GM12878 (cell line): ENCODE results near the gene SLC44A3.

Experiments
- EP300 ChIP-seq, 2 experiments: fragments of 150-350 bp in 1 of 2; IDR thresholded peaks; 2 replicates each; pipeline ENCODE4 v1.6.1; 2011 to 2012; ENCODE audit warnings: low read depth in 2 of 2, low read length in 2 of 2, borderline replicate concordance in 1 of 2, improper control_type of control experiment in 1 of 2, inconsistent platforms in 1 of 2; ENCODE audit not compliant: control insufficient read depth in 1 of 2
- EZH2 ChIP-seq: IDR thresholded peaks from 2 replicates; pipeline ENCODE4 v1.6.1; 2012; ENCODE audit warnings: low read depth, mild to moderate bottlenecking, control low read depth, inconsistent platforms, low read length, borderline replicate concordance; ENCODE audit not compliant: control insufficient read depth
- JUND ChIP-seq: IDR thresholded peaks from 2 replicates; pipeline ENCODE4 v1.6.1; 2012; ENCODE audit warnings: low read depth, mild to moderate bottlenecking, low read length, improper control_type of control experiment, moderate library complexity
- TF ChIP-seq, protein P1 (sequence below), 3 experiments: IDR thresholded peaks in 2 of 3; conservative IDR thresholded peaks in 1 of 3; 2 replicates each; pipeline ENCODE4 v1.5.1; 2011; ENCODE audit warnings: low read depth in 3 of 3, low read length in 3 of 3, mild to moderate bottlenecking in 3 of 3, control low read depth in 2 of 3, moderate library complexity in 2 of 3, inconsistent platforms in 1 of 3, mixed read lengths in 1 of 3; ENCODE audit not compliant: control insufficient read depth in 2 of 3, insufficient read depth in 1 of 3; ENCODE audit errors: extremely low read depth in 1 of 3

DNA sequence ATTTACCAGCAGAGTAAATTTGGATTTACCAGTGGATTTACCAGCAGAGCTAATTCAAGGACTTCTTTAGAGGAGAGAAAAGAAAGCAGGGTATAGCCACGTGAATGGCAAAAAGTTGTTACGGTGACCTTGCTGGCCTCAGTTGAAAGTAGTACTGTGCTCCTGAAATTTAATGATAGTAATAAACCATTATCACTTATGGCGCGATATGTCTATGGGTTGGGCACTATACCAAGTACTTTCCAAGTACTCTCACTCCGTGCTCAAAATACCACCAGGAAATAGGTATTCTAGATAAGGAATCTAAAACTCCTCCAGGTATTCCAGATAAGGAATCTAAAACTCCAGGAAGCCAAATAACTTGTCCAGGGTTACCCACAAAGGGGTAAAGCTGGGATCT is 35.8 kb downstream of the SLC44A3 start:
- TF ChIP-seq JUND (no peak), EZH2 (no peak), EP300 (IDR thresholded peaks at IDR 0.05; ENCODE audit: borderline replicate concordance in 1 of 2, control insufficient read depth in 1 of 2, low read depth in 2 of 2, low read length in 2 of 2) (no peak)
- TF ChIP-seq, protein P1, sequence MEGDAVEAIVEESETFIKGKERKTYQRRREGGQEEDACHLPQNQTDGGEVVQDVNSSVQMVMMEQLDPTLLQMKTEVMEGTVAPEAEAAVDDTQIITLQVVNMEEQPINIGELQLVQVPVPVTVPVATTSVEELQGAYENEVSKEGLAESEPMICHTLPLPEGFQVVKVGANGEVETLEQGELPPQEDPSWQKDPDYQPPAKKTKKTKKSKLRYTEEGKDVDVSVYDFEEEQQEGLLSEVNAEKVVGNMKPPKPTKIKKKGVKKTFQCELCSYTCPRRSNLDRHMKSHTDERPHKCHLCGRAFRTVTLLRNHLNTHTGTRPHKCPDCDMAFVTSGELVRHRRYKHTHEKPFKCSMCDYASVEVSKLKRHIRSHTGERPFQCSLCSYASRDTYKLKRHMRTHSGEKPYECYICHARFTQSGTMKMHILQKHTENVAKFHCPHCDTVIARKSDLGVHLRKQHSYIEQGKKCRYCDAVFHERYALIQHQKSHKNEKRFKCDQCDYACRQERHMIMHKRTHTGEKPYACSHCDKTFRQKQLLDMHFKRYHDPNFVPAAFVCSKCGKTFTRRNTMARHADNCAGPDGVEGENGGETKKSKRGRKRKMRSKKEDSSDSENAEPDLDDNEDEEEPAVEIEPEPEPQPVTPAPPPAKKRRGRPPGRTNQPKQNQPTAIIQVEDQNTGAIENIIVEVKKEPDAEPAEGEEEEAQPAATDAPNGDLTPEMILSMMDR (IDR thresholded peaks at IDR 0.05 in 2 of 3, conservative IDR thresholded peaks at IDR 0.05 in 1 of 3; ENCODE audit: control insufficient read depth in 2 of 3, extremely low read depth in 1 of 3, insufficient read depth in 1 of 3, low read depth in 3 of 3, low read length in 3 of 3) = no peak
